Left lobe of liver (tissue), 2 donors: ENCODE measurements around the gene CBLIF. TPM values are rescaled to one million over a fixed set of nuclear protein-coding genes. Genes with fewer than 3 reads are reported as not detected.
"Not testable (repeated sequence)": the region's sequence is repeated elsewhere in the genome, so short reads cannot be mapped to it uniquely, and the experiment has no call there.

ENCODE experiments used
- ATAC-seq: fragments of 200-7000 bp; cut with Tn5 transposase; one replicate; pipeline ENCODE4 v1.9.1; 2020; ENCODE audit warnings: mild to moderate bottlenecking, moderate library complexity
- DNase-seq: peaks from one replicate; pipeline ENCODE4 v3.0.0-alpha.2; 2020; ENCODE audit warnings: low spot score
- total RNA-seq: library from RNA; stranded (reverse); gene quantifications from one replicate; pipeline ENCODE4 v1.2.1, GENCODE V29; 2021
- donor health status: DM: no; HTN: no; CAD: no; lungs with moderate emphysema.
- donor health status: DM: no; HTN: yes; CAD: no.

The CBLIF gene
- total RNA-seq, 1 donor from 2014 or later, result not detected

DNA sequence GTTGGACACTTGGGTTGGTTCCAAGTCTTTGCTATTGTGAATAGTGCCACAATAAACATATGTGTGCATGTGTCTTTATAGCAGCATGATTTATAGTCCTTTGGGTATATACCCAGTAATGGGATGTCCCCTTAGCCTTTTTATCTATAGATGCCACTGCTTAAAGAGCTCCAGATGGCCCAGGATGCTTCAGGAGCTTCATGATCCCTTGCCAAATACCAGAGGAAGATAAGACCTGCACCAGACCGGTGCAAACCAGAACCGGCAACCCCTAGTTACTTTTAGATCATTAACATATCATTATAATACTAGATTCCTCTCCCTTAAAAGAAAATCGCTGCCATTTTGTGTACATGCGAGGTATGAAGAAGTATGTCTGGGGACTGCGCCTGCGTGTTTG, 3.1 kb upstream of the CBLIF start:
- DNase-seq, ATAC-seq: not testable (repeated sequence)

DNA sequence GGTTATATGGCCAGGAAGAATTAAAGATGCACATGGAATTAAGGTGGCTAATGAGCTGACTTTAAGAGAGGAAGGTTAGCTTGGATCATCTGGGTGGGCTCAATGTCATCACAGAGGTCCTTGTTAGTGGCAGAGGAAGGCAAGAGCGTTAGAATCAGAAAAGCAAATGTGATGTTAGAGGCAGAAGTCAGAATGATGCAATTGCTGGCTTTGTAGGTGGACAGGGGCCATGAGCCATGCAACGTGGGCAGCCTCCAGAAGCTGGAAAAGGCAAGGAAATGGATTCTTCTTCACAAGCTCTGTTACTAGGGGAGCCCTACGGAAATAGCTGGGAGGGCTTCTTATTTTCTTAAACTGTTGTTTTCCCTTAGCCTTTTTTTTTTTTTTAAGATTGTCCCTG, 2.3 kb upstream of the CBLIF start:
- DNase-seq, result no peak
- no peak for ATAC-seq

GRCh38 chr11:59846556-59846955, 1.3 kb upstream of the CBLIF start:
- no peak for DNase-seq
- ATAC-seq, result no peak

DNA sequence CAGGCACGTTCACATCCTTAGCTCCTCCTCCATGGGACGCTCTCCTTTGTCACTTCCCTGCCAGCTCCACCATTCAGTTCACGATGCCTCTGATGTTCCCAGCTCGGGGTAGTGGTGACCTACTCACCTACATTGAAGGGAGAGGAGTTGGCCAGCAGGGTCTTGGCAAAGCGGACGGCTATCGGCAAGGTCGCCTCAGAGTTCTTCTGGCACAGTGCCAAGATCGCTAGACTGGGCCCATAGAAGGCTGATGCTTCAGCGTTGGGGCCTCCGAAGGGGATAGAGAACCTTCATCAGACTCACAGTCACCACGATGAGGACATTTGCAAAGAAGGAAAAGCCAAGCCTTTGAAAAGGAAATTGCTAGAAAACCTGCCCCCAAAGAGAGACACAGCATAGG, 3.0 kb downstream of the CBLIF start:
- ATAC-seq, result no peak
- no peak for DNase-seq

GRCh38 chr11:59841514-59841913, 3.8 kb downstream of the CBLIF start:
- no peak for DNase-seq
- ATAC-seq, result no peak

GRCh38 chr11:59839615-59840014, 5.7 kb downstream of the CBLIF start:
- no peak for DNase-seq
- no peak for ATAC-seq

- DNase-seq, result no peak
- ATAC-seq, result no peak
These were observed 11.7 kb downstream of the CBLIF start for GRCh38 chr11:59833602-59834001.

GRCh38 chr11:59829358-59829757, 15.9 kb downstream of the CBLIF start:
- no peak for DNase-seq
- ATAC-seq, result no peak

- DNase-seq (no peak), ATAC-seq (peak; percentile 98)
These were observed 22.2 kb downstream of the CBLIF start for GRCh38 chr11:59822989-59823566.

GRCh38 chr11:59818572-59818971, 26.7 kb downstream of the CBLIF start:
- ATAC-seq (no peak), DNase-seq (no peak)

DNA sequence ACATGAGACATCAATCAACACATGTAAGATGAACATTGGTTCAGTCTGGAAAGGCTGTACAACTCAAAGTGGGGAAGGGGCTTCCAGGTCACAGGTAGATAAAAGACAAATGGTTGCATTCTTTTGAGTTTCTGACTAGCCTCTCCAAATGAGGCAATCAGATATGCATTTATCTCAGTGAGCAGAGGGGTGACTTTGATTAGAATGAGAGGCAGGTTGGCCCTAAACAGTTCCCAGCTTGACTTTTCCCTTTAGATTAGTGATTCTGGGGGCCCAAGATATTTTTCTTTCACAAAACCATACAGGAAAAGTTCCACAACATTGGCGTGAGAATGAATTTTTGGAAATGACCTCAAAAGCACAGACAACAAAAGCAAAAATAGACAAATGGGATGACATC, 28.9 kb downstream of the CBLIF start:
- DNase-seq, ATAC-seq: not testable (repeated sequence)

- DNase-seq (no peak), ATAC-seq (no peak)
These were observed 29.5 kb downstream of the CBLIF start for GRCh38 chr11:59815754-59816153.

DNA sequence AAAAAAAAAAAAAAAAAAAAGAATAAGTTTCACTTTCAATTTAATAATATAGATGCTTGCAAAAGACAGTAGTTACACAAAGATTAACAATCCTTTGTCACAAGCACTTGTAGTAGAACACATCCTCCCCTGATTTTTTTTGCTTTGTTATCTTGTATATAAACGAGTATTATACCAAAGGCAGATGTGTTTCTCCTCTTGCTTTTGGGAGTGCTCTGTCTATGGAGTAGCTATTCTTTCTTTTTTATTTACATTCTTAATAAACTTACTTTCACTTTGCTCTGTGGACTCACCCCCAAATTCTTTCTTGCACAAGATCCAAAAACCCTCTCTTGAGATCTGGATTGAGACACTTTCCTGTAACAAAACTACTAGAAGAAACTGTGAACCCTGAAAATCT, 31.3 kb downstream of the CBLIF start:
- ATAC-seq, result no peak
- DNase-seq, result no peak

DNA sequence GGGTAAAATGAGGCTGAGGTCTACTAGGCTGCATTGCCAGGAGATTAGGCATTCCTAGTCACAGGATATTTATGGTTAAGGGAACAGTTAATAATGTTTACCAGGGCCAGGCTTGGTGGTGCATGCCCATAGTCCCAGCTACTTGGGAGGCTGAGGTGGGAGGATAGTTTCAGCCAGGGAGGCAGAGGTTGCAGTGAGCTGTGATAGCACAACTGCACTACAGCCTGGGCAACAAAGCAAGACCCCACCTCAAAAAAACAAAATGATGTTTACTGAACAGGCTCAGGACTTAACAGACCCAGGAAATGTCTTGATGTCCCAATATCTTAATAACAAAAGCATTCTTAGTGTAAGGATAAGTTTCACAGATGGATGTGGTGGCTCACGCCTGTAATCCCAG, 31.9 kb downstream of the CBLIF start:
- ATAC-seq (no peak), DNase-seq (no peak)

GRCh38 chr11:59812220-59812619, 33.1 kb downstream of the CBLIF start:
- DNase-seq, result no peak
- no peak for ATAC-seq

GRCh38 chr11:59810911-59811259, 34.4 kb downstream of the CBLIF start:
- no peak for DNase-seq
- no peak for ATAC-seq

- peak; percentile 99 for ATAC-seq
- DNase-seq, result peak; percentile 90
These were observed 34.9 kb downstream of the CBLIF start, which contains the start of gene MRPL16 for GRCh38 chr11:59810189-59810910. Gene MRPL16 (minus strand): TSS chr11:59810778. CDS start chr11:59810658, 120 bp downstream.

DNA sequence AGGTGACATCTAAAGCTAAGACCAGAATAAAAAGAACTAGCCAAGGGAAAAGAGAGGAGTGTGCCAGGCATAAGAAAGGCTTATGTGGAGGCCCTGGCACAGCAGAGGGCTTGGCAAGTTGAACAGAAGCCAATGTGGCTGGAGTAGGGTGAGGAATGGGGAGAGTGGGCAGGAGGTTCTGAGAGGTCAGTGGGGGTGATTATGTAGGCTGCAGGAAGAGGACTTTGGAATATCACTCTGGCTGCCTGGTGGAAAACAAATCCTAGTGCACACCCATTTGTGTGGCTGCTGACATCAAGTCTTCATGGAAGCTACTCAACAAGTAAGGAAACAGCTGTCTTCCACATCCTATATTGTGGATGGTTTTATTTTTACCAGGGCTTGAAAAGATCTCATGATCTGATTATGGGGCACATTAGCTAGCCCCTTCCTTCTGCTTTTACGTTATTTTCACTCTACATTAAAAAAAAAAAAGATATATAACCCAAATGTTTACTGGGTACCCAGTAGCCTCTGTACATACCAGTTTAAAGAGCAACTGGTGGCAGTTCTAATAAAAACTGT, 38.2 kb downstream of the CBLIF start:
- DNase-seq (no peak), ATAC-seq (no peak)

DNA sequence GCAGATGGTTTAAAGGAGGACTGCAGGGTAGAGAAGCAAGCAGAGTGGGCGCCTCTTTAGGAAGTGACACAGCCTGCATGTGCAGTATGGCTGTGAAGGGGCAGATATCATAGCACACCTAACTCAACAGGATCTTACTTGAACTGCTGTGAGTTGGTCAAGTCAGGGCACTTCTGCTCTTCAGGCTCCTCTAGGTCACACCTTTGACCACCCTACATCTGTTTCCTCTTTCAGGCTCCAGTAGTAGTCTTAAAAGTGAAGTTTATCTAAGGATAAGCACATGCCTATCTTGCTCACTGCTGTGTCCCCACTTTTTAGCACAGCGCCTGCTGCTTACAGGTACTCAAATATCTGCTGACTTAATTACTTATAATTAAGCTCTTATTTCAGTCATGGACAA, 41.2 kb downstream of the CBLIF start:
- ATAC-seq (no peak), DNase-seq (no peak)

GRCh38 chr11:59802639-59803176, 42.6 kb downstream of the CBLIF start:
- DNase-seq, result no peak
- peak; percentile 92 for ATAC-seq

- ATAC-seq, result peak; percentile 86
- DNase-seq, result no peak
These were observed 43.2 kb downstream of the CBLIF start for GRCh38 chr11:59801981-59802638.
